Neural cell (in vitro differentiated cells): Measurements from ENCODE around the gene CNDP2. TPM values are rescaled to one million over a fixed set of nuclear protein-coding genes. Genes with fewer than 3 reads are reported as not detected.

Experiments used
- H2AFZ ChIP-seq: fragments of 200-600, 300-800 bp; sonication (generic), shearing (Covaris generic); 2 replicates; pipeline ENCODE4 v1.6.0; 2014; ENCODE audit warnings: low read depth, mild to moderate bottlenecking, antibody characterized with exemption, low read length, moderate library complexity
- H3F3A ChIP-seq: fragments of 200-600 bp; shearing (Covaris generic); 2 replicates; pipeline ENCODE4 v1.6.1; 2016; ENCODE audit warnings: mild to moderate bottlenecking, moderate library complexity, mixed read lengths, antibody characterized with exemption, low read length; ENCODE audit not compliant: insufficient read depth, poor library complexity, severe bottlenecking
- H3K27ac ChIP-seq: fragments of 200-600, 300-800 bp; sonication (generic), shearing (Covaris generic); 2 replicates; pipeline ENCODE4 v1.5.1; 2014; ENCODE audit warnings: mild to moderate bottlenecking, low read length, moderate library complexity
- H3K27me3 ChIP-seq: fragments of 300-800, 200-600 bp; sonication (generic), shearing (Covaris generic); 2 replicates; pipeline ENCODE4 v1.6.0; 2014; ENCODE audit warnings: mild to moderate bottlenecking, low read depth, low read length, moderate library complexity; ENCODE audit not compliant: insufficient read depth
- H3K36me3 ChIP-seq: fragments of 300-800, 200-600 bp; sonication (generic), shearing (Covaris generic); 2 replicates; pipeline ENCODE4 v1.5.1; 2014; ENCODE audit warnings: mild to moderate bottlenecking, antibody characterized with exemption, low read length, moderate library complexity; ENCODE audit not compliant: insufficient read depth
- H3K4me2 ChIP-seq: fragments of 300-800, 200-600 bp; sonication (generic), shearing (Covaris generic); 2 replicates; pipeline ENCODE4 v1.6.0; 2014; ENCODE audit warnings: mild to moderate bottlenecking, low read length
- H3K4me3 ChIP-seq: fragments of 300-800, 200-600 bp; sonication (generic), shearing (Covaris generic); 2 replicates; pipeline ENCODE4 v1.5.1; 2014; ENCODE audit warnings: mild to moderate bottlenecking, low read length, moderate library complexity
- H3K79me2 ChIP-seq: fragments of 200-600 bp; shearing (Covaris generic); replicated peaks from 2 replicates; pipeline ENCODE4 v1.6.0; 2014; ENCODE audit warnings: mild to moderate bottlenecking, low read length, moderate library complexity; ENCODE audit not compliant: insufficient read depth
- H3K9ac ChIP-seq: fragments of 300-800, 200-600 bp; sonication (generic), shearing (Covaris generic); 2 replicates; pipeline ENCODE4 v1.6.1; 2016; ENCODE audit warnings: mild to moderate bottlenecking, low read length, mixed read lengths
- H3K9me2 ChIP-seq: fragments of 200-600 bp; shearing (Covaris generic); 2 replicates; pipeline ENCODE4 v1.6.1; 2016; ENCODE audit warnings: mild to moderate bottlenecking, low read length, mixed read lengths; ENCODE audit not compliant: insufficient read depth
- H3K9me3 ChIP-seq: fragments of 200-600, 300-800 bp; sonication (generic), shearing (Covaris generic); 2 replicates; pipeline ENCODE4 v1.6.1; 2016; ENCODE audit warnings: mild to moderate bottlenecking, mixed run types, low read length, moderate library complexity, mixed read lengths
- H4K20me1 ChIP-seq: fragments of 200-600 bp; shearing (Covaris generic); 2 replicates; pipeline ENCODE4 v1.6.1; 2016; ENCODE audit warnings: mild to moderate bottlenecking, mixed run types; ENCODE audit not compliant: insufficient read depth
- EP300 ChIP-seq: fragments of 450-650 bp; conservative IDR thresholded peaks from 2 replicates; pipeline ENCODE4 v1.6.1; 2014; ENCODE audit warnings: antibody characterized with exemption, mild to moderate bottlenecking, moderate library complexity; ENCODE audit not compliant: poor library complexity, severe bottlenecking
- EZH2 ChIP-seq: fragments of 200-600, 300-800 bp; shearing (Covaris generic), sonication (generic); IDR thresholded peaks from 2 replicates; pipeline ENCODE4 v1.6.1; 2014; ENCODE audit warnings: antibody characterized with exemption, low read length, borderline replicate concordance, mild to moderate bottlenecking; ENCODE audit not compliant: insufficient read depth, poor library complexity, severe bottlenecking
- MXI1 ChIP-seq: fragments of 450-650 bp; conservative IDR thresholded peaks from 2 replicates; pipeline ENCODE4 v1.6.1; 2014; ENCODE audit warnings: antibody characterized with exemption, mild to moderate bottlenecking; ENCODE audit not compliant: poor library complexity, severe bottlenecking
- POLR2AphosphoS5 ChIP-seq: IDR thresholded peaks from 2 replicates; pipeline ENCODE4 v1.6.1; 2012
- RAD21 ChIP-seq: fragments of 450-650 bp; conservative IDR thresholded peaks from 2 replicates; pipeline ENCODE4 v1.6.1; 2014; ENCODE audit warnings: antibody characterized with exemption, mild to moderate bottlenecking, moderate library complexity
- REST ChIP-seq: IDR thresholded peaks from 2 replicates; pipeline ENCODE4 v1.6.1; 2012; ENCODE audit warnings: borderline replicate concordance
- SMC3 ChIP-seq: fragments of 450-650 bp; conservative IDR thresholded peaks from 2 replicates; pipeline ENCODE4 v1.6.1; 2014; ENCODE audit warnings: antibody characterized with exemption, mild to moderate bottlenecking, moderate library complexity; ENCODE audit not compliant: poor library complexity
- TAF1 ChIP-seq: IDR thresholded peaks from 2 replicates; pipeline ENCODE4 v1.6.1; 2012; ENCODE audit warnings: low read depth
- polyA plus RNA-seq: library from polyadenylated mRNA; depleted of rRNA; stranded (reverse); fragments of >200 nt; gene quantifications from 2 replicates; pipeline ENCODE4 v1.2.3, GENCODE V29; 2014
- TF ChIP-seq, protein P1 (sequence below): fragments of 450-650 bp; IDR thresholded peaks from 2 replicates; pipeline ENCODE4 v1.5.1; 2014; ENCODE audit warnings: antibody characterized with exemption, mild to moderate bottlenecking, moderate library complexity; ENCODE audit not compliant: poor library complexity, severe bottlenecking

The CNDP2 gene
- polyA plus RNA-seq, 1 donor from 2014 or later, result 35.7 TPM

- Histone ChIP-seq H3K4me3 (no peak overlapping the region), H3K4me2 (no peak overlapping the region), H2AFZ (no peak overlapping the region), H3K36me3 (no peaks in the 10 kb centered on the region), H3K79me2 (no peaks in the 10 kb centered on the region), H3F3A (no peaks in the 10 kb centered on the region), H3K27me3 (no peaks in the 10 kb centered on the region), H4K20me1 (no peaks in the 10 kb centered on the region), H3K27ac (no peak overlapping the region), H3K9me3 (no peaks in the 10 kb centered on the region), H3K9ac (no peak overlapping the region), H3K9me2 (no peaks in the 10 kb centered on the region)
- TF ChIP-seq TAF1 (no peak), EZH2 (no peak), REST (no peak), POLR2AphosphoS5 (no peak), EP300 (no peak), RAD21 (no peak), MXI1 (no peak), SMC3 (no peak)
- TF ChIP-seq, protein P1, sequence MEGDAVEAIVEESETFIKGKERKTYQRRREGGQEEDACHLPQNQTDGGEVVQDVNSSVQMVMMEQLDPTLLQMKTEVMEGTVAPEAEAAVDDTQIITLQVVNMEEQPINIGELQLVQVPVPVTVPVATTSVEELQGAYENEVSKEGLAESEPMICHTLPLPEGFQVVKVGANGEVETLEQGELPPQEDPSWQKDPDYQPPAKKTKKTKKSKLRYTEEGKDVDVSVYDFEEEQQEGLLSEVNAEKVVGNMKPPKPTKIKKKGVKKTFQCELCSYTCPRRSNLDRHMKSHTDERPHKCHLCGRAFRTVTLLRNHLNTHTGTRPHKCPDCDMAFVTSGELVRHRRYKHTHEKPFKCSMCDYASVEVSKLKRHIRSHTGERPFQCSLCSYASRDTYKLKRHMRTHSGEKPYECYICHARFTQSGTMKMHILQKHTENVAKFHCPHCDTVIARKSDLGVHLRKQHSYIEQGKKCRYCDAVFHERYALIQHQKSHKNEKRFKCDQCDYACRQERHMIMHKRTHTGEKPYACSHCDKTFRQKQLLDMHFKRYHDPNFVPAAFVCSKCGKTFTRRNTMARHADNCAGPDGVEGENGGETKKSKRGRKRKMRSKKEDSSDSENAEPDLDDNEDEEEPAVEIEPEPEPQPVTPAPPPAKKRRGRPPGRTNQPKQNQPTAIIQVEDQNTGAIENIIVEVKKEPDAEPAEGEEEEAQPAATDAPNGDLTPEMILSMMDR, result no peak
Measured at GRCh38 chr18:74520096-74520833, 24.1 kb downstream of the CNDP2 start.

DNA sequence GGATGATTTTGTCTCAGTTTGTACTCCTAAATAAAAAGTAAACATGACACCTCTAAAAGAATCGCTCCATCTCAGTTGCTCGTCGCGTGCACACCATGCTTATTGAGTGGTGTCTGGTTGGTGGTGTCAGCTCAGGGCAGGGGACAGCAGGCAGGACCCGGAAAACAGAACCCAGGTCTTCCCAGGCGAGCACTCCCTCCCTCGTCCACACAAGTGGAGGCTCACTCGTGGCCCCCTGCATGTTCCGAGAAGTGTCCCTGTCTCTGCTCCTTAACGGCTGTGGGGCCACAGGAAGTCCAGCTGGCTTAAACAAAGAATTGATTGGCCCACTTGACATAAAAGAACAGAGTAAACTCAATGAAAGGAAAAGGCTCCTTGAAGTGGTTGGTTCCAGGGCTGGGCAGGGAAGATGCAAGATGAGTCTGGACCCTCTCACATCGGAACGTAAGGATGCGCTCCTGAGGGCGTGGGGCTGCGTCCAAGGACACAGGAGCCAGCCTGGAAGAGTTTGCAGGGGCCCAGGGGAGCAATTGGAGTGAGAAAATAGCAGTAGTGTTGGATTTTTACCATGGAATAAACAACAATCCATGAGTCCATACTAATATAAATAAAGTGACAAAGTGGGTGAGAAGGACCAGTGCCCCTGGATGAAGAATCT lies 25.0 kb downstream of the CNDP2 start:
- no peaks in the 10 kb centered on the region for H4K20me1 ChIP-seq
- H3K36me3 ChIP-seq, result no peaks in the 10 kb centered on the region
- H3F3A ChIP-seq, result no peaks in the 10 kb centered on the region

More for the DNA sequence above, 25.0 kb downstream of the CNDP2 start:
- H3K9me3 ChIP-seq, result no peaks in the 10 kb centered on the region
- H3K4me2 ChIP-seq, result no peak overlapping the region
- no peak for TF ChIP-seq EP300
- no peak for TF ChIP-seq POLR2AphosphoS5
- TF ChIP-seq EZH2, result no peak
- TF ChIP-seq MXI1, result no peak
- no peak for TF ChIP-seq RAD21
- no peak for TF ChIP-seq REST
- TF ChIP-seq, protein P1, result no peak
- no peak for TF ChIP-seq TAF1
- no peak for TF ChIP-seq SMC3
- no peaks in the 10 kb centered on the region for H3K79me2 ChIP-seq
- H2AFZ ChIP-seq, result no peak overlapping the region
- H3K27me3 ChIP-seq, result no peaks in the 10 kb centered on the region
- no peaks in the 10 kb centered on the region for H3K9me2 ChIP-seq
- H3K4me3 ChIP-seq, result no peak overlapping the region
- no peak overlapping the region for H3K9ac ChIP-seq
- no peak overlapping the region for H3K27ac ChIP-seq
